Omental fat pad (tissue), 4 donors: Measurements from ENCODE around the gene METTL22. TPM values are rescaled to one million over a fixed set of nuclear protein-coding genes. Genes with fewer than 3 reads are reported as not detected.

Source experiments
- ATAC-seq: fragments of 150-250 bp; one replicate; pipeline ENCODE4 v1.9.1; 2016; ENCODE audit warnings: mild to moderate bottlenecking, moderate library complexity; ENCODE audit not compliant: low FRiP score
- DNase-seq: peaks from one replicate; pipeline ENCODE4 v3.0.0-alpha.2; 2019; ENCODE audit warnings: low spot score
- total RNA-seq, 4 donors: library from RNA; depleted of rRNA; stranded (reverse); fragments of >200 nt; gene quantifications; one replicate each; pipeline ENCODE4 v1.1.0, GENCODE V29; 2016
- TF ChIP-seq, protein P1 (sequence below), 3 donors: fragments of 450-650 bp; IDR thresholded peaks; one replicate each; pipeline ENCODE4 v1.5.1; 2016 to 2017; ENCODE audit warnings: antibody characterized with exemption in 3 of 3, mild to moderate bottlenecking in 3 of 3, moderate library complexity in 2 of 3

The METTL22 gene
- total RNA-seq, 4 donors from 2014 or later = 16.7 to 40.0 (median 24.5) TPM

DNA sequence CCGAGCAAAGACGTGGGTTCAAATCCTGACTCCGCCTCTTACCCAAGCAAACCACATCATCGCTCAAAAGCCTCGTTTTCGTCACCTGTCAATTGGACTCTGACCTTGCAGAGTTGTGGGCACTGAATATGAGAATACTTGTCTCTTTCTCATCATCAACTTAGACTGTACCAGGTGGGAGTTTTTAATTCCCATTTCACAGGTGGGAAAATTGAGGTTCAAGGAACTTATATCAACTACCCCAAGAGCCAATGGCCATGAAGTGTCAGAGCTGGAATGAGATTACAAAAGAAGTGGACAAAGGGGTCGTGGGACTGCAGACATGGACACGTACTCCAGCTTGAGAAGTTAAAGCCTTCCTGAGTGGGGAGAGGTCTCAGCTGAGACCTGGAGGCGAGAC, 41.9 kb upstream of the METTL22 start:
- DNase-seq = no peak
- TF ChIP-seq, protein P1, sequence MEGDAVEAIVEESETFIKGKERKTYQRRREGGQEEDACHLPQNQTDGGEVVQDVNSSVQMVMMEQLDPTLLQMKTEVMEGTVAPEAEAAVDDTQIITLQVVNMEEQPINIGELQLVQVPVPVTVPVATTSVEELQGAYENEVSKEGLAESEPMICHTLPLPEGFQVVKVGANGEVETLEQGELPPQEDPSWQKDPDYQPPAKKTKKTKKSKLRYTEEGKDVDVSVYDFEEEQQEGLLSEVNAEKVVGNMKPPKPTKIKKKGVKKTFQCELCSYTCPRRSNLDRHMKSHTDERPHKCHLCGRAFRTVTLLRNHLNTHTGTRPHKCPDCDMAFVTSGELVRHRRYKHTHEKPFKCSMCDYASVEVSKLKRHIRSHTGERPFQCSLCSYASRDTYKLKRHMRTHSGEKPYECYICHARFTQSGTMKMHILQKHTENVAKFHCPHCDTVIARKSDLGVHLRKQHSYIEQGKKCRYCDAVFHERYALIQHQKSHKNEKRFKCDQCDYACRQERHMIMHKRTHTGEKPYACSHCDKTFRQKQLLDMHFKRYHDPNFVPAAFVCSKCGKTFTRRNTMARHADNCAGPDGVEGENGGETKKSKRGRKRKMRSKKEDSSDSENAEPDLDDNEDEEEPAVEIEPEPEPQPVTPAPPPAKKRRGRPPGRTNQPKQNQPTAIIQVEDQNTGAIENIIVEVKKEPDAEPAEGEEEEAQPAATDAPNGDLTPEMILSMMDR (IDR thresholded peaks at IDR 0.05) = no peak
- ATAC-seq = no peak

DNA sequence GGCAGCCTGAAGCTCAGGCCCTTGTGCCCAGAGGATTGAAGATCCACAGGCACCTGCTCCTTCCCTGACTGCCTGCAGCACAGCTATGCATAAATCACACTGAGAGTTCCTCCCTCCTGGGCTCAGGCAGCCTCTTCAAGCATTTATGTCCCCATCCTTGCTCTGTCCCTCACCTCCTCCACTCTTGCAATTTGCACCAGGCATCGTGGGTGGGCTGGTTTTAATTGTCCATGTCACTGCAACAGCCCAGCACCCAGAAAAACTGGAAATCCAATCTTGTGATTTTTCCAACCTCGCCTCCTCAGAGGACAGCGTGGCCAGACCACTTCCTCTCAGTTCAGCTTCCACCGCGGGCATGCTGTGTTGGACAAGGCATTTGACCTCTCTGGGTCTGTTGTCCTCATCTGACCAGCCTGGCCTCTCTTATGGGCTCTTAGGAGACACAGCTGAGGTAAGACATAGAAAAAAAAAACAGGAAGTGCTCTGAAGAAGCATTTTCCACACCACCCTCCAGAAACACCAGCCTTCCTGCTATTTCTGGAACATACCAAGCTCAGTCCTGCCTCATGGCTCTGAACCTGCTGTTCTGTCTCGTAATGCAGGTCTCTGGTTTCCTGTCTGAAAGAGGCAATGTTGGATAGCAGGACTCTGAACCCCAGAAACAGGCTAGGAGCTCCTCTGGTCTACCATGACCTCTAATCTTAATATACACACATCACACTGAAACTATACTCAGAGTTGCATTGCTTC, 39.5 kb upstream of the METTL22 start:
- no peak for DNase-seq
- no peak for ATAC-seq
- TF ChIP-seq, protein P1 (IDR thresholded peaks at IDR 0.05) = no peak

- DNase-seq (no peak), ATAC-seq (no peak)
- TF ChIP-seq, protein P1 (IDR thresholded peaks at IDR 0.05) = no peak
Observed at GRCh38 chr16:8583199-8583598, 38.3 kb upstream of the METTL22 start.

GRCh38 chr16:8583732-8584131, 37.8 kb upstream of the METTL22 start:
- ATAC-seq (no peak), DNase-seq (no peak)
- TF ChIP-seq, protein P1 (IDR thresholded peaks at IDR 0.05) = no peak

DNA sequence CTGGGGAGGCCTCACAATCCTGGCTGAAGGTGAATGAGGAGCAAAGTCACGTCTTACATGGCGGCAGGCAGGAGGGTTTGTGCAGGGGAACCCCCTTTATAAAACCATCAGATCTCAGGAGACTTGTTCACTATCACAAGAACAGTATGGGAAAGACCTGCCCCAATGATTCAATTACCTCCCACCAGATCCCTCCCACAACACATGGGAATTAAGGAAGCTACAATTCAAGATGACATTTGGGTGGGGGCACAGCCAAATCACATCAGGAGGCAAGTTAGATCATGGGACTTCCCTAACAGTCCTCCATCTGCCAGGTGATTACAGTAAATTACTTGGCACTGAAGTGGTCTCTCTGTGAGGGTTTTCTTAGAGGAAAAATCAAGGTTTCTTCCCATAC, 36.5 kb upstream of the METTL22 start:
- DNase-seq = no peak
- TF ChIP-seq, protein P1 (IDR thresholded peaks at IDR 0.05) = no peak
- ATAC-seq = no peak

DNA sequence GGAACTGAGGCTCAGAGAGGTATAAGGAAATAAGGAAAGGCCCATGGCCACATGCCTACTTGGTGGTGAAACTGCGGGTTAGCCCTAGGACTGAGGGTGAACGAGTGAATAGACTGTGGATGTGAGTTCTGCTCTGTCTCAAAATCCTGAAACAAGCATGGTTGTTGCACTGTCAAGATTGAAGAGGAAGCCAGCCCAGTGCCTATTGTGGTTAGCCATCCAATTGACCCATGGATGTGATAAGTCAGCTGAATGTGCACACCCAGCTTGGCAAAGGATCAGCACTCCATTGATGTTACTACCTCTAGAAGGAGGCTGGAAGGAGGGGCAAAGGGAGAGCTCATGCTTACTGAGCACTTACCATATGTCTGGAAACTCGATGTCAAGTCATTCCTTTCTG, 35.6 kb upstream of the METTL22 start:
- no peak for DNase-seq
- TF ChIP-seq, protein P1 (IDR thresholded peaks at IDR 0.05) = no peak
- no peak for ATAC-seq

DNA sequence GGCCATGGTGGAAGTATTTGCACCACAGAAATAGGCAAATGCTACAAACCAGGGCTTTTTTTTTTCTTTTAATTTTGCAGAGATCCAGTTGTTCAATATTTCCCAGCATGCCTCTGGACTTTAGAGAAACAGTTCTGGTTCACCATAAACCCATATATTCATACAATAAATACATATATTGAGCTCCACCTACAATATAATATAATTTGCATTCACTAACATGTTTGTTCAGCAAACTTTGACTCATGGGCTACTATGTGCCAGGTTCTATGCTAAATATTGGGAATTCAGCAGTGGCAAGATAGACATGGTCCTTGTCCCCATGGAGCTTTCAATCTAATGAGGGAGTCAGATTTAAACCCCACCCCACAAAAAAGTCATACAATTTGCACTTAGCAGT, 34.4 kb upstream of the METTL22 start:
- no peak for DNase-seq
- TF ChIP-seq, protein P1 (IDR thresholded peaks at IDR 0.05) = no peak
- no peak for ATAC-seq
